HG03039 (cell line): Measurements from ENCODE around the gene PELI2.

ENCODE experiments used
- ATAC-seq: cut with Tn5 transposase; IDR thresholded peaks from one replicate; pipeline ENCODE4 v1.9.1; 2021; ENCODE audit warnings: mild to moderate bottlenecking, moderate library complexity; ENCODE audit not compliant: unreplicated experiment

Gene PELI2

DNA sequence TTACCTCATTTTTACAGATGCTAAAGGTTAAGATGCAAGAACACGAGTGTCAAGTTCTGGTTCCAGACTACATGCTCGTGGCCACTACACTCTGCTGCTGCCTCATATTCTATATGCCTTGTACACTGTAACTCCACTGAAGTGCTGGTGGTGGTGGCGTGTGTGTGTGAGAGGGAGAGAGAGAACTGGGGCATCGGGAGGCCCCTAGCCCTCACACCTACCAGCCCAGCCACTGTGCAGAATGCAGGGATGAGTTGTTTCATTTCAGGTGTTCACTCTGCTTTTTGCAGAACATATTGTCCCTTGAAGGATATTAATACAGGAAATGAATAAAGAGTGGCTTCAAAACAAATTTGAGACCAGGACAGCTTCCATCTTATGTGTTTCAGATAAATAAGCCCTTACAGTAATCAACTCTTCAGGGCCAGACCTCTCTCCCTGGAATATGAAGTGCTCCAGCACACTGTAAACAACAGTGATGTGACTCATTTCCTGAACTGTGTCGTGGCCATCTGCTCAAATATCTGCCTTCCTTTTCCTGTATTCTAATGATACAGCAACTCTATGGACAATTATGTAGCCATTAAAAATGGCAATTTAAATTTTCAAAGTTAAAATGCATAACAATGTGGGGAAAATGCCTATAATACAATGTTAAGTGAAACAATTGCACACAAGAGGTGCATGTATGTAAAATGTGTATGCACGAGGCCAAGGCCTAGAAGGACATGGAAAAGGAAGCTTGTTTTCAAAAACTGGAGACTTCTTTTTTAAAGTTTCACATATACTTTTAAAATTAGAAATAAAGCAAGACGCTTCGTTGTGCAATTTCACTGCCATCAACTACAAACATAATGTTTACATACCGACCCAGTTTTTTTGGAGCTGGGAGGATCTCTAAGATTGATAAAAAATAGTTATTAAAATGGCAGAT, 215.4 kb downstream of the PELI2 start:
- no peak for ATAC-seq

DNA sequence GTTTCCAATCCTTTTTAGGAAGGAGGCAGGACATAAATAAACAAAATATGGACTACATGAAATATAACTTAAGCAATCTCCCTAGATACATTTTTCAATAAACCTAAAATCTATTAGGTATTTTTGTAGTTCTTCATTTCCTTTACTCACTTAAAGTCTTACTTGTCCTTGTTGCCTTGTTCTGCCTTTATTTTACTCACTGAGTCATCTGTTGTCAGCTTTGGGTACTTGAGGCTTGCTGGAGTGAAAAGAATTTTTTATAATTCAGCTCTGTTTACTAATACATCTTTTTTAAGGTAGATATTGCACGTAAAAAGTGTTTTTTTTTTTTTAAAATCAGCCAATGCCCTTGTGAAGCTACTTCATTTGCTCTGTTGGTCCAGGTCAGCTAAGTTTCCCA, 216.2 kb downstream of the PELI2 start:
- no peak for ATAC-seq

DNA sequence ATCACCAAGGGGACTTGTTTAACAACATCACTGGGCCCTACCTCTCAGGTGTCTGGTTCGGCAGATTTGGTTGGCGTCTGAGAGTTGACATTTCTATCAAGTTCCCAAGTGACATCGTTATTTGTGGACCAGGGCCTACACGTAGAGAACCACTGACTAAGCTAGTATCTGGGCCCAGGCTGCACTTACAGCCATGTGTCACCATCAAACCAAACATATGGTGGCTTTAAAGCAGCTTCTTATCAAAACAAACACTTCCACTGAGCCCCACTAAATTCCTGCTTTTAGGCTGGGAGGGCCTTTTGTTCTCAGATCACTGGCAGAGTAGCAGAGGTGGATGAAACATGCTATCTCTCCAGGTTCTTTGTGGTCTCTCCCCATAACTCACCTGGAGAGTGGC, 220.5 kb downstream of the PELI2 start:
- no peak for ATAC-seq

DNA sequence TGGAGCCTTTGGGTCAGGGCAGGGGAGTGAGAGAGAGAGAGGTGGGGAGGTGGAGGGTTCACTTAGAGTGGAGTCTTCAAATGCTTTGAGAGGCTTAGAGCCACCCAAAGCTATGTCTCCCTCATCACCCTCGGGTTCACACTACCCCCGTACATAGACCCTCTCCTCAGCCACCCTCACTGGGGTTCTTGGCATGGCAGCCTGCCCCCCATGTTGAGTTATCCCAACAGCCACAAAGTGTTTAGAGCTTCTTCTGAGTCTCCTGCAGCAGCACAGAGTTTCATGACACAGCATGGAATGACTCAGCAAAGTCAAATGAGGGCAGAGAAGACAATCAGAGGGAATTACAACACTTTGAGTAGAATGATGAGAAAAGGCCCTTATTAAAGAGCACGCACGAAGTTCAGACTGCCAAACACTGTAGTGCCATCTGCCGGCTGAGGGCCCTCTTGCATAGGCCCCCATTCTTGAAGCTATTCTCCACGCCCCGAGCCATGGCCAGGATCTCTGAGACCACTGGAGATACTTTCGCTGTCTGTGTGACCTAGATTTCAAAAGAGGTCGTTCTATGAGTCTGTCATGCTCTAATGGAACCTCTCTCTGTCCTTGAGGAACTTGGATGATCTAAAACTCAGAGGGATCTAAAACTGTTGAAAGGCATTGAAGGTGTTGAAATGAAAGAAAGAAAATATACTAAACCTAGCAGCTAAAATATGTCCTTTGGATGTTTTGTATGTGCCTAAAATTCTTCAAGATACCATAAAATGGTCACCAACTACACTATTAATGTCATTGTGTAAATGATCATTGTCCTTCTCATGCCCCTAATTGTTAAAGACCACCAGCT, 221.9 kb downstream of the PELI2 start:
- ATAC-seq: peak; percentile 78

DNA sequence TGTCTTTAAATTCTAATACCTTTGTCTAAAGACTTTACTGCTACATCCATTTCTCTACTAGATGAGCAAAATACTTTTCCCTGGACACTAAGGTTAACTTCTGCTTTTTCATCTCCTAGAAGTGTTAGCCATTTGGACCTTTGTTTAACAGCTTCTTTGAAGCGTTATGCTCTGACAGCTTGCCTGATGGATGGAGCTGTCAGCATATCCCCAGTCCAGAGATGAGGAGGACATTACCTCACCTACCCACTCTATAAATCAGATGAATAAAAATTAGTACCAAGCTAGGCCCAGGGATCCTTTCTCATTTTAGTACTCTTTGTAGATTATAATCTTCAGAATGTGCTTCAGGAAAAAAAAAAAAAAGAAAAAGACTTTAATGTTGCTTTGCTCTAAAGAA, 222.7 kb downstream of the PELI2 start:
- no peak for ATAC-seq

DNA sequence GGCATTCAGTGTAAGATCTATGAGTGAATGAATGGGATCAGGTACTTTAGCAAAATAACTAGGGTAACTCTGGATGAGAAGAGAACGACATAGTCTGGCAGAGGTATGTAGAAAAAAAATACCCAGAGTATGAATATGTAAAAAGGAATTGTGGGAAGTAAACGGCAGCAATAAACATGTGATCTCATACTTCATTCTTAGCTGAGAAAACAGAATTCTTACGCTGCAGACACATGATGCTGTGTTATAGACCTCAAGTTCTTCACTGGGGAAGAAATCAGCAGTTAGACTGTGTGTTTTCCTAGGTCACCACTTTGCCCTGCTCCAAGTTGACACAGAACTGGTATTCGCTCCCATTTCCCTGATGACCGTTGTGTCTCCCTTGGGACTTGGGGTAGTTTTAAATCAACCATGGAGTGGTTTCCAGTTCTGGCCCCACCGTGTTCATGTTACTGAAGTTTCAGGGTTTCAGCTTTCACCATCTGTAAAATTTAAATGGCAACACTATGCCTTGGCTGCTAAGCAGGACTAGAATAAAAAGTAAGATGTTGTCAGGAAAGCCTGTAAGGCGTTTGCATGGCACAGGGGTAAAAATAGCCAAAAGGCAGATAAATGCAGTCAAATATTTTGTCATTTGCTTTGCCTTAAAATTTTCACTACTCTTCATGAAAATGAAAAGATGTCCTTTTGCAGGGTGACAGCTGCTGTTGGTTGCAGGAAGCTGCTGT, 223.7 kb downstream of the PELI2 start:
- no peak for ATAC-seq

DNA sequence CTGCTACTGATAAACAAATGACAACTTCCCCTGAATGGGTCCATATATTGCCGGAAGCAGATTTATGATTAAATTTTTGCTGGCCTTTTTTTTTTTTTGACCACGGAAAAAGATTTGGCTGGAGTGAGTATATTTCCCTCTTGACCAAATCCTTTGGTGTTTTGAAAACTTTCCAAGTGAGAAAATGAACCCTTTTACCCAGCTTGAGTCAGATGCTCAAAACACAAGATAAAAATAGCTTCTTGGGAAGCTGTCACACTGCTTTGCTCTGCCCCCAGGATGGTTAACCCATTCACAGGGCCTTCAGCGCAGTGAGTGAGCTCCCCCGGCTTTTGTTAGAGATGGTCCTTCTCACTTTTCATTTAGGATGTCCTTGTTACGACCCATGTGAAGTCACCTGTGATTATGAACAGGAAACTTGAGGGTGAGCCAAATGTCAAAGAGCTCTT, 224.3 kb downstream of the PELI2 start:
- ATAC-seq: no peak

DNA sequence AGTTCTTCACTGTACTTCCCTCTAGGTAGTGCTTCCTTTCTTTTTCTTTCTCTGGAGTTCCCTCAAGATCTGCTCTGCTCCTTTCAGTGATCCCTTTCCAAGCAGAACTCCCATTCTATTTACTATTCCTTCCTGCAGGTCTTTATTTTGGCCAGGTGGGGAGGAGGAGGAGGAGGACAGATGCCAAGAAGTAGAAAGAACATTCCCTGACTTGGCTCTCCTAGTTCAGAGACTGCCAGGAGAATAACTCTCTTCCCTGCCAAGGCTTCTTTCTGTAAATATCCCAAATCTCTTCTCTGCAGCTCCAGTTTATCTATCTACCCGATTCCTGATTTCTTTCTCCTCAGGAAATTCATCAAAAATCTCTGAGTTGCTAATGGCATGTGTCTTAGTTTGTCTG, 231.7 kb downstream of the PELI2 start:
- no peak for ATAC-seq
